Measurements from ENCODE around the gene RAF1. TPM values are rescaled to one million over a fixed set of nuclear protein-coding genes. Genes with fewer than 3 reads are reported as not detected.

RAF1 gene
- total RNA-seq, 4 donors from 2014 or later = 73.2 to 107 (median 84.2) TPM

DNA sequence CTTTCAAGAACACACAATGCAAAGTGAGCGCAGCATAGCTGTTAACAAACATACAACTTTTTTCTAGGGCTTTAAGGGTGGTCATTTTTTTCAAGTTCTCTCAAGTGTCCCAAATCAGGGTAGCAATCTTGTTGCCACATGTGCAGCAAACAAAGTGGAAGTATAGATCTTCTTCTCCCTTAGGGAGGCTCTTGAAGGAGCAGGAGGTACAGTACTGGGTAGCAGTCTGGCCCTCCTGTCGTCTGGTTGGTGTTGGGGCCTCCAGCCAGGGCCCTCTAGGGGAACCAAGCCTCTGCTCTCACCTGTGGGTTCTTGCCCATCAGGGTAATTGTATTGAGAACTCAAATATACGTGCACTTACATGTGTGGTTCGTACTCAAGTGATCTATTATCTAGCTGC, 81.2 kb downstream of the RAF1 start:
- DNase-seq = no peak
- H3K36me3 ChIP-seq = peaks cover 23 to 100% (median 60%) of the 10 kb centered on the region in 3 donors
- 58 to 92% methylated on average over 2 to 4 of the region's 4 CpGs for WGBS, 2 donors

DNA sequence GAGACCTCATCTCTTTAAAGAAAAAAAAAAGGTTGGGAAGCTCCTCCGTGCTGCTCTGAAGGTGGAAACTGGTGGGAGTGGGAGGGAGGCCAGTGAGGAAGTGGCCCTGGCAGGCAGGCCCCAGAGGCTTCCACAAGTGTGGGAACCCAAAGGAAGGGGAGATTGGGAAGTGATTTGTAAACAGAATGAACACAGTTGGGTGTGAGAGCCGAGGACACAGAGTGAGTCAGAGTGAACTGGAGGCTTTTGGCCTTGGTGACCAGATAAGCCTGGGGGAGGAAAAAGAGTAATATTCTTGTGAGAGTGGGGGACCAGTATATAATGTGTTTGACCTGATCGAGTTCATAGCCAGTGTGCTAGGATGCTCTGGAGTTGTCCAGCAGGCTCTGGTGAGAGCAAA, 84.0 kb downstream of the RAF1 start:
- no peak overlapping the region for H3K4me3 ChIP-seq
- WGBS, 2 donors = 45 to 60% methylated on average over 3 of the region's 3 CpGs
- peaks cover 23 to 100% (median 69%) of the 10 kb centered on the region in 3 donors for H3K36me3 ChIP-seq
- H3K4me1 ChIP-seq = peaks cover 0 to 10% (median 0%) of the 10 kb centered on the region in 3 donors
- no peaks in the 10 kb centered on the region for H3K9me3 ChIP-seq
- DNase-seq = no peak
- no peaks in the 10 kb centered on the region for H3K27me3 ChIP-seq
- TF ChIP-seq, protein P1, sequence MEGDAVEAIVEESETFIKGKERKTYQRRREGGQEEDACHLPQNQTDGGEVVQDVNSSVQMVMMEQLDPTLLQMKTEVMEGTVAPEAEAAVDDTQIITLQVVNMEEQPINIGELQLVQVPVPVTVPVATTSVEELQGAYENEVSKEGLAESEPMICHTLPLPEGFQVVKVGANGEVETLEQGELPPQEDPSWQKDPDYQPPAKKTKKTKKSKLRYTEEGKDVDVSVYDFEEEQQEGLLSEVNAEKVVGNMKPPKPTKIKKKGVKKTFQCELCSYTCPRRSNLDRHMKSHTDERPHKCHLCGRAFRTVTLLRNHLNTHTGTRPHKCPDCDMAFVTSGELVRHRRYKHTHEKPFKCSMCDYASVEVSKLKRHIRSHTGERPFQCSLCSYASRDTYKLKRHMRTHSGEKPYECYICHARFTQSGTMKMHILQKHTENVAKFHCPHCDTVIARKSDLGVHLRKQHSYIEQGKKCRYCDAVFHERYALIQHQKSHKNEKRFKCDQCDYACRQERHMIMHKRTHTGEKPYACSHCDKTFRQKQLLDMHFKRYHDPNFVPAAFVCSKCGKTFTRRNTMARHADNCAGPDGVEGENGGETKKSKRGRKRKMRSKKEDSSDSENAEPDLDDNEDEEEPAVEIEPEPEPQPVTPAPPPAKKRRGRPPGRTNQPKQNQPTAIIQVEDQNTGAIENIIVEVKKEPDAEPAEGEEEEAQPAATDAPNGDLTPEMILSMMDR (IDR thresholded peaks at IDR 0.05) = no peak
- TF ChIP-seq POLR2A (IDR thresholded peaks at IDR 0.05) = no peak
- no peak overlapping the region for H3K27ac ChIP-seq
- intact Hi-C loops (cut with DNase I) = no loop called here

More for the DNA sequence above, 81.2 kb downstream of the RAF1 start:
- Histone ChIP-seq H3K27ac (no peak overlapping the region), H3K9me3 (no peaks in the 10 kb centered on the region), H3K27me3 (no peaks in the 10 kb centered on the region), H3K4me1 (peaks cover 0 to 10% (median 0%) of the 10 kb centered on the region in 3 donors), H3K4me3 (no peak overlapping the region)
- intact Hi-C loops (cut with DNase I) = no loop called here
- TF ChIP-seq, protein P1 (IDR thresholded peaks at IDR 0.05) = no peak
- TF ChIP-seq POLR2A (IDR thresholded peaks at IDR 0.05) = no peak

DNA sequence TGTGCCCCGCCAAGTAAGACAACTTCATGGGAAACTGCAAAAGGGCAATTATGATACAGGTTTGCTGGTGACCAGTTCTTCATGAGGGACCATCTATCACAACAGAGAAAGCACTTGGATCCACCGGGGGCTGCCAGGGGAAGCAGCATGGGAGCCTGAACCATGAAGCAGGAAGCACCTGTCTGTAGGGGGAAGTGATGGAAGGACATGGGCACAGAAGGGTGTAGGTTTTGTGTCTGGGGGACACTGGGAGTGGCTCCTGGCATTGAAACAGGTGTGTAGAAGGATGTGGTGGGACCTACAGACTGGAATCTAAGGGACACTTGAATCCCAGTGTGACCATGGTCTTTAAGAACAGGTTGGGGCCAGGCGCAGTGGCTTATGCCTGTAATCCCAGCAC, 84.5 kb downstream of the RAF1 start:
- no peak for DNase-seq
- peaks cover 0 to 10% (median 0%) of the 10 kb centered on the region in 3 donors for H3K4me1 ChIP-seq
- no peaks in the 10 kb centered on the region for H3K9me3 ChIP-seq
- H3K4me3 ChIP-seq = no peak overlapping the region
- no peak for TF ChIP-seq POLR2A (IDR thresholded peaks at IDR 0.05)
- TF ChIP-seq, protein P1 (IDR thresholded peaks at IDR 0.05) = no peak
- intact Hi-C loops (cut with DNase I) = no loop called here
- no peaks in the 10 kb centered on the region for H3K27me3 ChIP-seq
- 81 to 100% methylated on average over 2 to 3 of the region's 3 CpGs for WGBS, 2 donors
- peaks cover 24 to 100% (median 69%) of the 10 kb centered on the region in 3 donors for H3K36me3 ChIP-seq
- no peak overlapping the region for H3K27ac ChIP-seq

DNA sequence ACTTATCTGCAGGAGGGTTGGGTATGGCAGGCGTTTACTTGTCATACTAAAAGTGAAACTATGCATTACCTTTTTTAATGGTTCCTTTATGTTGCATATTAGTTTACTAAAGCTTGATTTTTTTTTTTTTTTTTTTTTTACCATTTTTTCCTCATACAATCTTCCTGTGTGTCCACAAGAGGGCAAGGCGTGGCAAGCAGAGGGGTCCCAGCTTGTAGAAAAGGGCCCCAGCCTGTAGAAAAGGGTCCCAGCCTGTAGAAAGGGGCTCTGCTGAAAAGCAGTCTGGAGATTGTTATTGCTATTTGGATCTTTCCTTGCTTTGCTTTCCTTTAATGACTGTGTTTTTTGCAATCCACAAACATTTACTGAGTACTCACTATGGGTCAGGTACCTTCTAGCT, 85.2 kb downstream of the RAF1 start:
- WGBS, 2 donors = 25 to 74% methylated on average over 1 to 2 of the region's 2 CpGs
- no peaks in the 10 kb centered on the region for H3K9me3 ChIP-seq
- peaks cover 23 to 100% (median 69%) of the 10 kb centered on the region in 3 donors for H3K36me3 ChIP-seq
- TF ChIP-seq, protein P1 (IDR thresholded peaks at IDR 0.05) = peak in 1 of 6 experiments; percentile 7
- no peak for TF ChIP-seq POLR2A (IDR thresholded peaks at IDR 0.05)
- H3K27ac ChIP-seq = no peak overlapping the region
- DNase-seq = no peak
- peaks cover 0 to 10% (median 0%) of the 10 kb centered on the region in 3 donors for H3K4me1 ChIP-seq
- intact Hi-C loops (cut with DNase I) = no loop called here
- H3K4me3 ChIP-seq = no peak overlapping the region
- no peaks in the 10 kb centered on the region for H3K27me3 ChIP-seq

GRCh38 chr3:12577379-12577778, 86.5 kb downstream of the RAF1 start:
- Histone ChIP-seq H3K27ac (no peak overlapping the region), H3K4me1 (peaks cover 0 to 10% (median 0%) of the 10 kb centered on the region in 3 donors), H3K9me3 (no peaks in the 10 kb centered on the region), H3K36me3 (peaks cover 29 to 100% (median 70%) of the 10 kb centered on the region in 3 donors), H3K27me3 (no peaks in the 10 kb centered on the region), H3K4me3 (no peak overlapping the region)
- WGBS, 2 donors = 85 to 89% methylated on average over 5 of the region's 5 CpGs
- intact Hi-C loops (cut with DNase I) = no loop called here
- no peak for TF ChIP-seq POLR2A (IDR thresholded peaks at IDR 0.05)
- TF ChIP-seq, protein P1 (IDR thresholded peaks at IDR 0.05) = no peak
- DNase-seq = no peak
